NB4 (cell line): Measurements from ENCODE around the gene TGFB2.

ENCODE experiments used
- CTCF ChIP-seq: IDR thresholded peaks from one replicate; pipeline ENCODE4 v1.5.1; 2012; ENCODE audit warnings: low read depth, low read length
- POLR2A ChIP-seq: IDR thresholded peaks from 2 replicates; pipeline ENCODE4 v1.6.1; 2011; ENCODE audit warnings: mild to moderate bottlenecking; ENCODE audit not compliant: insufficient read length; ENCODE audit errors: extremely low read depth

- TF ChIP-seq CTCF = no peak
- TF ChIP-seq POLR2A = no peak
These were observed 12.2 kb downstream of the TGFB2 start for GRCh38 chr1:218357211-218357892.
